Kidney epithelial cell (primary cell): ENCODE data around the gene AKR1B1. TPM values are rescaled to one million over a fixed set of nuclear protein-coding genes. Genes with fewer than 3 reads are reported as not detected.

Source experiments
- DNase-seq: peaks from one replicate; pipeline ENCODE4 v3.0.0-alpha.2; 2010; ENCODE audit warnings: low read depth
- H3K27me3 ChIP-seq: 2 replicates; pipeline ENCODE4 v1.6.0; 2011; ENCODE audit warnings: low read length; ENCODE audit not compliant: control insufficient read depth, insufficient read depth
- H3K36me3 ChIP-seq: 2 replicates; pipeline ENCODE4 v1.5.1; 2011; ENCODE audit warnings: low read length; ENCODE audit not compliant: control insufficient read depth, insufficient read depth
- H3K4me3 ChIP-seq: 2 replicates; pipeline ENCODE4 v1.5.1; 2011; ENCODE audit warnings: low read depth, mild to moderate bottlenecking, control low read depth, low read length
- total RNA-seq: library from RNA; depleted of rRNA; stranded (reverse); fragments of >200 nt; gene quantifications from 2 replicates; pipeline ENCODE4 v1.2.3, GENCODE V29; 2015
- TF ChIP-seq, protein P1 (sequence below): IDR thresholded peaks from 2 replicates; pipeline ENCODE4 v1.5.1; 2011; ENCODE audit warnings: mild to moderate bottlenecking, moderate library complexity, low read length, control low read depth, inconsistent platforms; ENCODE audit not compliant: insufficient read depth, poor library complexity, severe bottlenecking

The AKR1B1 gene
- total RNA-seq, 1 donor from 2014 or later: 80.0 TPM

- Histone ChIP-seq H3K36me3 (peaks cover 3% of the 10 kb centered on the region), H3K4me3 (no peak overlapping the region), H3K27me3 (no peaks in the 10 kb centered on the region)
- TF ChIP-seq, protein P1, sequence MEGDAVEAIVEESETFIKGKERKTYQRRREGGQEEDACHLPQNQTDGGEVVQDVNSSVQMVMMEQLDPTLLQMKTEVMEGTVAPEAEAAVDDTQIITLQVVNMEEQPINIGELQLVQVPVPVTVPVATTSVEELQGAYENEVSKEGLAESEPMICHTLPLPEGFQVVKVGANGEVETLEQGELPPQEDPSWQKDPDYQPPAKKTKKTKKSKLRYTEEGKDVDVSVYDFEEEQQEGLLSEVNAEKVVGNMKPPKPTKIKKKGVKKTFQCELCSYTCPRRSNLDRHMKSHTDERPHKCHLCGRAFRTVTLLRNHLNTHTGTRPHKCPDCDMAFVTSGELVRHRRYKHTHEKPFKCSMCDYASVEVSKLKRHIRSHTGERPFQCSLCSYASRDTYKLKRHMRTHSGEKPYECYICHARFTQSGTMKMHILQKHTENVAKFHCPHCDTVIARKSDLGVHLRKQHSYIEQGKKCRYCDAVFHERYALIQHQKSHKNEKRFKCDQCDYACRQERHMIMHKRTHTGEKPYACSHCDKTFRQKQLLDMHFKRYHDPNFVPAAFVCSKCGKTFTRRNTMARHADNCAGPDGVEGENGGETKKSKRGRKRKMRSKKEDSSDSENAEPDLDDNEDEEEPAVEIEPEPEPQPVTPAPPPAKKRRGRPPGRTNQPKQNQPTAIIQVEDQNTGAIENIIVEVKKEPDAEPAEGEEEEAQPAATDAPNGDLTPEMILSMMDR: no peak
- DNase-seq: no peak
Measured at GRCh38 chr7:134452991-134453473, 5.9 kb downstream of the AKR1B1 start.

DNA sequence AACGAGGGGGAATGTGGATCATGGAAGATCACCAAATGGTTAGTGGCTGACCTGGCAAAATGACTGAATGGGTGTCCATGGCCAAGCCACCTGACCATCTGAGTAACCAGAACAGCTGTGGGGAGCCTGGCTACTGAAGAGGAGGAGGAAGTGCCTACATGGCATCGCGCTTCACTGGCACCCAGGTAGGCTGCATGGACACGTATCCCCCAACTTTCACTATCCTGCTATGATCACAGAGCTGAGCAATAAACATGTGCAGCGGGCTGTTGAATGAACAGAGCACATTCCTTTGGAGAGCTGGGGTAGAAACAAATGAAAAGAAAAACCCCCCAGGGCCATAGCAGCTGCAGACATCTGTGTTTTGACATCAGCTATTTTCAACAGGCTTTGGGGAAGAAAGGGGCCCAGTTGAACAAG is 6.5 kb downstream of the AKR1B1 start:
- Histone ChIP-seq H3K36me3 (peaks cover 3% of the 10 kb centered on the region), H3K4me3 (no peak overlapping the region), H3K27me3 (no peaks in the 10 kb centered on the region)
- DNase-seq: peak; percentile 62
- TF ChIP-seq, protein P1: no peak

GRCh38 chr7:134451656-134452055 is 7.2 kb downstream of the AKR1B1 start:
- no peak for DNase-seq
- H3K36me3 ChIP-seq: peaks cover 3% of the 10 kb centered on the region
- H3K27me3 ChIP-seq: no peaks in the 10 kb centered on the region
- H3K4me3 ChIP-seq: no peak overlapping the region
- TF ChIP-seq, protein P1: no peak

- no peak for DNase-seq
- TF ChIP-seq, protein P1: no peak
- H3K27me3 ChIP-seq: no peaks in the 10 kb centered on the region
- no peak overlapping the region for H3K4me3 ChIP-seq
- H3K36me3 ChIP-seq: peaks cover 3% of the 10 kb centered on the region
Measured at GRCh38 chr7:134450294-134451000, 8.5 kb downstream of the AKR1B1 start.

DNA sequence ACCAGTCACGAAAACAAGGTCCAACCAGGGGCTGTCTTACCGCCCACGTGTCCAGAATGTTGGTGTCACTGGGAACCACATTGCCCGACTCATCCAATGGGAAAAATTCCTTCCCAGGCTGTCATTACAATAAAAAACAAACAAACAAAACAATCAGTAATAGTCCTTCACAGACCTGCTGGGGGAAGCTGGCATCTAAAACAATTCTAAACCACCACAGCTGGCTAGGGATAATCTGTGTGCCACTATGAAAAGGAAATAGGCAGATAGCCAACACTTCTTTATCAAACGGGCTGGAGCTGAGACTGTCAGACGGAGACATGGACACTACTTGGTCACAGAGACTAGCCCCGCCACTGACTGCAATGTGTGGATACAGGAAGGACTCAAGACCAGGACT is 9.2 kb downstream of the AKR1B1 start:
- H3K4me3 ChIP-seq: no peak overlapping the region
- H3K36me3 ChIP-seq: peaks cover 3% of the 10 kb centered on the region
- H3K27me3 ChIP-seq: no peaks in the 10 kb centered on the region
- DNase-seq: no peak
- TF ChIP-seq, protein P1: no peak
